Large intestine (tissue), 3 donors: ENCODE data around the gene DNAH10. TPM values are rescaled to one million over a fixed set of nuclear protein-coding genes. Genes with fewer than 3 reads are reported as not detected.

Experiments used
- DNase-seq, 2 donors: peaks; one replicate each; pipeline versions ENCODE4 v3.0.0 to v3.0.0-alpha.2; 2013
- H3K27ac ChIP-seq: one replicate; pipeline ENCODE4 v1.5.1; 2013; ENCODE audit warnings: low read length
- H3K27me3 ChIP-seq: 2 replicates; pipeline ENCODE4 v1.6.1; 2013; ENCODE audit warnings: low read length; ENCODE audit not compliant: control insufficient read depth, insufficient read depth
- H3K36me3 ChIP-seq: 2 replicates; pipeline ENCODE4 v1.6.1; 2013; ENCODE audit warnings: low read length; ENCODE audit not compliant: control insufficient read depth, insufficient read depth
- H3K4me1 ChIP-seq: one replicate; pipeline ENCODE4 v1.6.1; 2013; ENCODE audit warnings: low read length; ENCODE audit not compliant: control insufficient read depth, insufficient read depth
- H3K4me3 ChIP-seq: one replicate; pipeline ENCODE4 v1.5.1; 2013; ENCODE audit warnings: low read length
- H3K9me3 ChIP-seq: one replicate; pipeline ENCODE4 v1.6.1; 2013; ENCODE audit warnings: mild to moderate bottlenecking, low read depth, low read length, moderate library complexity; ENCODE audit not compliant: control insufficient read depth
- WGBS: methylation state at CpG from one replicate; pipeline ENCODE4 v1.1.5; 2013; ENCODE audit warnings: low lambda C conversion rate; ENCODE audit not compliant: insufficient coverage; 5-methylcytosine and 5-hydroxymethylcytosine counted together
- polyA plus RNA-seq: library from polyadenylated mRNA; unstranded; fragments of 120-200 nt; gene quantifications from one replicate; pipeline ENCODE4 v1.2.1, GENCODE V29; 2013

Gene DNAH10
- polyA plus RNA-seq, 1 donor: 1.0 TPM

DNA sequence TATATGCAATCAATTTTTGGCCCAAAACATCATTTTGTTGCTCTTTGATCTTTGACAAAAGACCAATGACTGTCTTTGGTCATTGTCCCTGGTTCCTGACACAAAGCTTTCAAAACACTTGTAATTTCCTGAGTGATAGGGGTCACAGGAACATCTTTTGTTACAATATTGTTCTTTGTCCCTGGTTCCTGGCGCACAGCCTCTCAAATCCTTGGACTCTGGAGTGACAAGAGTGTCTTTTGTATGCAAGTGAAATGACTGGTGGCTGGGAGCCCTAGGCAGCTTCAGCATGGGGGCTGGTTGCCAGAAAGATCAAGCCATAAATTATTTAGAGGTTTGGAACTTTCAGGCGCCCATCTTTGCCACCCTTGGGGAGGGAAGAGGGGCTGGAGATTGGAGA lies 53.9 kb downstream of the DNAH10 start:
- Histone ChIP-seq H3K4me1 (no peaks in the 10 kb centered on the region), H3K36me3 (no peaks in the 10 kb centered on the region), H3K27me3 (no peaks in the 10 kb centered on the region), H3K9me3 (peaks cover 3% of the 10 kb centered on the region), H3K4me3 (no peak overlapping the region), H3K27ac (no peak overlapping the region)
- DNase-seq: no peak
- no CpG with 5 or more reads among the region's 2 CpGs for WGBS

DNA sequence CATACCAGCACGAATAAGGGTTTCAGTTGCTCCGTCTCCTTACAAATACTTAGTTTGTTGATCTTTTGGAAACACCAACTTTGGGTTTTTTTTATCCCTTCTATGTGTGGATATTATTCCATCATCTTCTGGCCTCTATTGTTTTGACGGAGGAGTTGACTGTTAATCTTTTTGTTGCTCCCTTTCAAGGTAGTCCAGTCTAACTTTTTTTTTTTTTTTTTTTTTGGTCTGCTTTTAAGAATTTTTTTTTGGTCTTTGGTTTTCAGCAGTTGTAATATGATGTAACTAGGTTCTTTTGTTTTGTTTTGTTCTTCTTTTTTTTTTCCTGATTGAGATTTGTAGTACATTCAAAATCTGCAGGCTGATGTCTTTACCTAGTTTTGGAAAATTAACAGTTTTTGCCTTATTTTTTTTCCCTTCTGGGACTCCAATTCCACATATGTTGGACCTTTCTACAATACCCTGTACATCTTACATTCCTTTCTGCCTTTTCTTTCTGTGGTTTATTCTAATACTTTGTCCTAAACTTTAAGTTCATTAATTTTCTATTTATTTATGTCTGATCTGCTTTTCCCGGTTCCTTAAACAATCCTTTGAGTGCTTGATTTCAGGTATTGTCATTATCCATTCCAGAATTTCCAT lies 54.9 kb downstream of the DNAH10 start:
- WGBS: 100% methylated on average over 2 of the region's 4 CpGs
- Histone ChIP-seq H3K36me3 (no peaks in the 10 kb centered on the region), H3K9me3 (peaks cover 3% of the 10 kb centered on the region), H3K27me3 (no peaks in the 10 kb centered on the region), H3K4me3 (no peak overlapping the region), H3K4me1 (no peaks in the 10 kb centered on the region), H3K27ac (no peak overlapping the region)
- DNase-seq: no peak

DNA sequence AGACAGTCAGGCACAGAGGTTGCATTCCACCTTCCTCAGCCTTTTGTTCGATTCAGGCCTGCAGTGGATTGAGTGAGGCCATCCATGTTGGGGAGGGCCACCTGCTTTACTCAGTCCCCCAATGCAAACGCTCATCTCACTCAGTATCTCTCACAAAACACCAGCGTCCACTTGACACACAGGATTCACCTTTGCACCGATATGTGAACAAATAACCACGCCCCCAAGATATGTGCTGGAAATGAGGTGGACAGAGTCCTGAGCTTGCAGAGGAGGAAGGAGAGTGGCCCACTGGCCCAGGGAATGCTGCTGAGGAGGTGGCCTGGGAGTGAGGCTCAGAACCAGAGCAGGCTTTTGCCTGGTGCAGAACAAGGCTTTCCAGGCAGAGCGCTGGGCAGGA lies 60.7 kb downstream of the DNAH10 start:
- Histone ChIP-seq H3K27me3 (no peaks in the 10 kb centered on the region), H3K4me1 (no peaks in the 10 kb centered on the region)
- DNase-seq: peak; percentile 12 to 32

DNA sequence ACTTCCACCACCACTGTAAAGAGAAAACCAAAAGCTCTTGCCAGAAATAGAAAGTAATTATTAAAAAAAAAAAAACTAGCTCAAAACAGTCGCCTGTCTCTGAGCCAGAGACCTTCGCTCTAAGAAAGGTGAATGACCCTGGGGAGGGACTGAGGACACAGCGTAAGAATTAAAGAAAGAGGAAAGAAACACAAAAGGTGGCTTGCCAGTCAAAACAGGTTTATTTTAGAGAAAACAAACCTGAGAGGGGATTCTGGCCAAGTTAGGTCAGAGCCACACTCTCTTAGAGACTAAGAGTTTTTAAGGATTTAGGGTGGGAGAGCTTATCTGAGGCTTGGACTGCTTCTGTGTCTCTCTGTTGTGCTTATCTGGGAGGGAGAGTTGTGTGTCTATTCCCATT lies 66.0 kb downstream of the DNAH10 start:
- Histone ChIP-seq H3K4me1 (no peaks in the 10 kb centered on the region), H3K9me3 (no peaks in the 10 kb centered on the region), H3K4me3 (no peak overlapping the region), H3K27me3 (no peaks in the 10 kb centered on the region), H3K27ac (no peak overlapping the region), H3K36me3 (no peaks in the 10 kb centered on the region)
- 76% methylated on average over 3 of the region's 3 CpGs for WGBS
- DNase-seq: no peak

More for the DNA sequence above, 60.7 kb downstream of the DNAH10 start:
- Histone ChIP-seq H3K36me3 (no peaks in the 10 kb centered on the region), H3K9me3 (no peaks in the 10 kb centered on the region), H3K4me3 (no peak overlapping the region), H3K27ac (no peak overlapping the region)
- no CpG with 5 or more reads among the region's 6 CpGs for WGBS

DNA sequence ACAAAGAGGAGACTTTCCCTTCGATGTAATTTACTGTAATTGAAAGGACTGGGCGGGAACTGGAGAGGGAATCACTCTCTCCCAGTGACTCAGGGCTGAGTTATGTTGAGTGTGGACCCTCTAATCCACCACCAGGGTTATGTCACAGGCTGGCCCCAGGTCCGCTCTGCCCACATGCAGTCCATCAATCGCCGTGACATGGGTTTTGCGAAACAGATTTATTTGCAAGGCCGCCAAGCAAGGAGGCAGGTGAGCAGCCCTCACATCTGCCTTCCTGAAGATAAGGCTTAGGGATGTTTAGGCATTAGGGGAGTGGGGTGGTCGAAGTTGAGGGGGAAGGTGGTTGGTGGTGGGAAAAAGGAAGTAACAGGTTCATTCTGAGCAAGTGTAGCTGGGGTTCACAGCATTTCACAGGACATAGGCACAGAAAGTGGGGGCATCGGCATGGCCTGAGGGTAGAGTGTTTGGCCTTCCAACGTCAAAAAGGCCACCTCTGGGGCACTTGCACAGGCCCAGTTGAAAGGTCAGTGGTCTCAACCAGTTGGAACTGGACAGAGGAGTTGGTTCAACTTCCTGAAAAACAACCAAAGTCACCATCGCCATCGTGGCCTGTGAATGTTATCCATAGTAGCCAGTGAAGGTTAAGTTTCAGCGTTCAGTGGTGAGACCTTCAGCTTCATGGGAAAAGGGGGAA lies 66.9 kb downstream of the DNAH10 start:
- H3K4me3 ChIP-seq: no peak overlapping the region
- no CpG with 5 or more reads among the region's 13 CpGs for WGBS
- H3K27ac ChIP-seq: no peak overlapping the region
- H3K36me3 ChIP-seq: no peaks in the 10 kb centered on the region
- H3K4me1 ChIP-seq: no peaks in the 10 kb centered on the region
- no peaks in the 10 kb centered on the region for H3K27me3 ChIP-seq
- DNase-seq: no peak
- H3K9me3 ChIP-seq: no peaks in the 10 kb centered on the region

DNA sequence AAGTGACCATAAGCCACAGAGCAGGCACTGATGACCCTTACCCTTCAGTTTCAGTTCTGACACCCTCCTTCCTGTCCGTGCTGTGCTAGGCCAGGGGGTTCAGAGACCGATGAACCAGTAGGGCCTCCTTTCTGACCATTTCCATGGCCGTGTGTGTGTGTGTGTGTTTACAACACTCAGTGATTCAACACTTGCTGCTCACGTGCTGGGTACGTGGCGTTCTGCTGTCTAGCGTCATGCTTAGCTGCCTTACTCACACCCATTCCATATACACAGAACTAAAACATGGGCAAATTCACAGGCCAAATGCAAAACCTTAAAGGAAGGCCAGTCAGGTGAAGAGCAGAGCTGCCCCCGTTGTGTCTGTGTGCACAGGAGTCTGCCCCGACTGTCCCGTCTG lies 67.5 kb downstream of the DNAH10 start:
- Histone ChIP-seq H3K4me1 (no peaks in the 10 kb centered on the region), H3K27ac (no peak overlapping the region), H3K9me3 (peaks cover 1% of the 10 kb centered on the region), H3K4me3 (no peak overlapping the region), H3K36me3 (no peaks in the 10 kb centered on the region), H3K27me3 (no peaks in the 10 kb centered on the region)
- WGBS: 100% methylated on average over 3 of the region's 10 CpGs
- DNase-seq: no peak

DNA sequence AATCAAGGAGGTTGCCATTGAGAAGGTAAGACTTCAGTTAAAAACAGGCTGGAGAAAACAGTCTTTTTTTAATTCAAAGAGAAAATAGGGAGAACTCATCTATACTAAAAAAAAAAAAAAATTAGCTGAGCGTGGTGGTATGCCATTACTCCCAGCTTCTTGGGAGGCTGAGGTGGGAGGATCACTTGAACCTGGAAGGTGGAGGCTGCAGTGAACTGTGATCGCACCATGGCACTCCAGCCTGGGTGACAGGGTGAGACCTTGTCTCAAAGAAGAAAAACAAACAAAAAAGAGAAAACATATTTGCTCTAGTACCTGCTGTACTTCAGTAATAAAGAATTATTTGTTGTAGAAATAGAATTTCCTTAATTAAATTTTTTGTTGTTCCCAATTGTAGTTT lies 68.6 kb downstream of the DNAH10 start:
- 100% methylated on average over 1 of the region's 2 CpGs for WGBS

DNA sequence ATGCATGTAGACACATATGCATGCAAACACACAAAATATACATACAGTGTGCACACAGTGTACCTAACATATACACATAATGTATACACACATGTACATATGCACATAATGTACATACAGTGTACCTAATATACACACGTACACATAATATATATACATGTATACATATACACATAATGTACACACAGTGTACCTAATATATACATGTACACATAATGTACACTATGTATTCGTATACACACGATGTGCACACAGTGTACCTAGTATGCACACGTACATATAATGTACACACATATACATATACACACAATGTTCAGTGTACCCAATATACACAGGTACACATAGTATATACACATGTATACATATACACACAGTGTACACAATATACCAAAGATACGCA lies 70.0 kb downstream of the DNAH10 start:
- WGBS: no CpG with 5 or more reads among the region's 5 CpGs
- no peak for DNase-seq
- no peak overlapping the region for H3K27ac ChIP-seq

More for the DNA sequence above, 68.6 kb downstream of the DNAH10 start:
- Histone ChIP-seq H3K27ac (no peak overlapping the region), H3K27me3 (no peaks in the 10 kb centered on the region), H3K4me1 (no peaks in the 10 kb centered on the region), H3K36me3 (no peaks in the 10 kb centered on the region), H3K4me3 (no peak overlapping the region), H3K9me3 (peaks cover 2% of the 10 kb centered on the region)
- no peak for DNase-seq

DNA sequence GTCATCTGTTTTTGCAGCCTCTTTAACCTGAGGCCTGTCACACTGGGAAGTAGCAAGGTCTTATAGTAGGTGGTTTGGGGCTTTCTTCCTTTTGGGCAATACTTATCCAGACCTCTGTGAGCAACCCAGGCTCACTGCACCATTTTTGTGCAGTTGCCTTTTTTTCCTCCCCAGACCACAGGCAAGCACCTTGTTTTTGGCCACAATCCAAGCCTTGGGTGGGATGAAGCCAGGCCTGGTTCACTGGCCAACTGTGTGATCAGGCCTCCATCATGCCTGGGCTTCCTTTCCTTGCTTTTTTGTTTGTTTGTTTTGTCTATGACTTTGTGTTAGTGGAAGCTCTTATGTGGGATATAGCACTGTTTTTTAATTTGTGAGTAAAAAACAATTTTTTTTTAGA lies 71.7 kb downstream of the DNAH10 start:
- no peak for DNase-seq
- H3K36me3 ChIP-seq: no peaks in the 10 kb centered on the region
- no peaks in the 10 kb centered on the region for H3K4me1 ChIP-seq

More for the DNA sequence above, 70.0 kb downstream of the DNAH10 start:
- Histone ChIP-seq H3K4me3 (no peak overlapping the region), H3K4me1 (no peaks in the 10 kb centered on the region), H3K27me3 (no peaks in the 10 kb centered on the region), H3K9me3 (peaks cover 2% of the 10 kb centered on the region), H3K36me3 (no peaks in the 10 kb centered on the region)

DNA sequence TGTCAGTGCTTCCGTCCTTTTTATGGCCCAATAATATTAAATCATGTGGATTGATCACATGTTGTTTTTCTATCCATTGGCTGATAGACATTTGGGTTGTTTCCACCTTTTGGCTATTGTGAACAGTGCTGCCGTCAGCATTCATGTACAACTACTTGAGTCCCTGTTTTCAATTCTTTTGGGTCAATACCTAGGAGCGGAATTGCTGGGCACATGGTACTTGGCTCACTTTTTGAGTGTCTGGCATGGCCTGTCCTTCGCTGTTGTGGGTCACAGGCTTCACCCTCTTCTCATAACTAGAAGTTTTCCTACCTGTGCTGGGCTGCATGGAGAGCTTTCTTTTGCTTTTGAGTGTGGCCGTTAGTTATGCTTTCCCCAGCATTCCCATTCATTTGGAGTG lies 72.7 kb downstream of the DNAH10 start:
- H3K4me3 ChIP-seq: no peak overlapping the region
- WGBS: 100% methylated on average over 1 of the region's 5 CpGs
- H3K9me3 ChIP-seq: peaks cover 2% of the 10 kb centered on the region
- no peak for DNase-seq
- H3K27me3 ChIP-seq: no peaks in the 10 kb centered on the region
- H3K36me3 ChIP-seq: no peaks in the 10 kb centered on the region
- H3K4me1 ChIP-seq: no peaks in the 10 kb centered on the region
- H3K27ac ChIP-seq: no peak overlapping the region

More for the DNA sequence above, 71.7 kb downstream of the DNAH10 start:
- Histone ChIP-seq H3K27ac (no peak overlapping the region), H3K27me3 (no peaks in the 10 kb centered on the region), H3K9me3 (peaks cover 2% of the 10 kb centered on the region), H3K4me3 (no peak overlapping the region)

DNA sequence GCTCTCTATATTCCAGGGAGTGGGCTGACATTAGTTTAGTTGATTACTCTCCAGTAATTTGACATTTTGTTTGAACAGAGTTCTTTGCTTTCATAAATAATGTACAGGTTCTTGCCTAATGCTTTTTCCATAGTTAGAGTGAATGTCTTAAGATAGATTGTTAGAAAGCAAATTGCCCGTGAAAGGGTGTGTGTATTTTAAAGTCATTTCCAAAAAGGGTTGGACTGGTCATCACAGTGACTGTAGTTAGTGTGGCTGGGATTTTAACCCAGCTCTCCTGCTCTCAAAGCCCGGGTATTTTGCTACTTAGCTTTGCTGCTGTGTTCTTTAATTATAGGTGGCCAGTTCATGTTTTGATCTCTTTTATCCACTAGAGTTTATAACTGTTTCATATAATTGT lies 74.2 kb downstream of the DNAH10 start:
- no peaks in the 10 kb centered on the region for H3K36me3 ChIP-seq
- H3K27me3 ChIP-seq: no peaks in the 10 kb centered on the region
- H3K27ac ChIP-seq: no peak overlapping the region
- H3K4me1 ChIP-seq: no peaks in the 10 kb centered on the region
- peaks cover 2% of the 10 kb centered on the region for H3K9me3 ChIP-seq
- H3K4me3 ChIP-seq: no peak overlapping the region
- no CpG with 5 or more reads among the region's 2 CpGs for WGBS
- DNase-seq: no peak
